ENCODE measurements around the gene C1R. TPM values are rescaled to one million over a fixed set of nuclear protein-coding genes. Genes with fewer than 3 reads are reported as not detected.

Gene C1R
- total RNA-seq, 2 experiments from 2014 or later, result 0.30 TPM; not detected in 1

GRCh38 chr12:7113389-7113871 is 21.2 kb upstream of the C1R start:
- TF ChIP-seq CTCF (conservative IDR thresholded peaks at IDR 0.05; ENCODE audit: low read length) (peak; percentile 90), EZH2phosphoT487 (IDR thresholded peaks at IDR 0.05; ENCODE audit: borderline replicate concordance, low read depth, low read length) (no peak)
- no peaks in the 10 kb centered on the region for H3K9me3 ChIP-seq (ENCODE audit: low read length)
- intact Hi-C loops (cut with micrococcal nuclease; ENCODE audit: unreplicated experiment), result loop anchor here (2.0 to 10.0 kb wide), 2 partner anchors 21 to 1669 kb away; partner anchors contain the start of gene C1R
- no peak overlapping the region for H2AFZ ChIP-seq (ENCODE audit: low read length)
- no TSS peak for BruUV-seq (replicated peaks)
- no peaks in the 10 kb centered on the region for H3K36me3 ChIP-seq (ENCODE audit: insufficient read depth, low read length)
- H3K4me2 ChIP-seq (ENCODE audit: low read length), result no peak overlapping the region
- H3K27ac ChIP-seq (ENCODE audit: low read depth, low read length, poor library complexity, severe bottlenecking), result no peak overlapping the region
- no peaks in the 10 kb centered on the region for H3K79me2 ChIP-seq (ENCODE audit: insufficient read depth, low read depth, low read length)
- no peak overlapping the region for H3K4me3 ChIP-seq (ENCODE audit: low read depth, low read length, poor library complexity, severe bottlenecking)
- H4K20me1 ChIP-seq (ENCODE audit: insufficient read depth, low read length), result no peaks in the 10 kb centered on the region
- POLR2A ChIA-PET, result interaction anchor here (0.6 to 1.0 kb wide), 3 partner anchors 170 to 718 kb away, joined by 3 to 5 read pairs (median 3); partner anchors contain the start of genes C12orf57 and RNU7-1
- peaks cover 3% of the 10 kb centered on the region for H3K4me1 ChIP-seq (ENCODE audit: insufficient read depth, low read length, poor library complexity, severe bottlenecking)
- peak; percentile 62 for DNase-seq (ENCODE audit: low spot score)
- no peaks in the 10 kb centered on the region for H3K9me2 ChIP-seq (ENCODE audit: insufficient read depth, low read length)
- CTCF ChIA-PET (ENCODE audit: unreplicated experiment), result interaction anchor here (0.6 to 0.8 kb wide), 3 partner anchors 20 to 40 kb away, joined by 3 to 4 read pairs (median 4); no protein-coding TSS in a partner anchor

GRCh38 chr12:7112041-7112440 is 19.8 kb upstream of the C1R start:
- Histone ChIP-seq H3K36me3 (ENCODE audit: insufficient read depth, low read length) (no peaks in the 10 kb centered on the region), H2AFZ (ENCODE audit: low read length) (no peak overlapping the region), H4K20me1 (ENCODE audit: insufficient read depth, low read length) (no peaks in the 10 kb centered on the region), H3K4me1 (ENCODE audit: insufficient read depth, low read length, poor library complexity, severe bottlenecking) (peaks cover 10% of the 10 kb centered on the region), H3K79me2 (ENCODE audit: insufficient read depth, low read depth, low read length) (no peaks in the 10 kb centered on the region), H3K9me2 (ENCODE audit: insufficient read depth, low read length) (no peaks in the 10 kb centered on the region), H3K27ac (ENCODE audit: low read depth, low read length, poor library complexity, severe bottlenecking) (no peak overlapping the region), H3K4me3 (ENCODE audit: low read depth, low read length, poor library complexity, severe bottlenecking) (no peak overlapping the region), H3K9me3 (ENCODE audit: low read length) (no peaks in the 10 kb centered on the region), H3K4me2 (ENCODE audit: low read length) (no peak overlapping the region)
- POLR2A ChIA-PET, result interaction anchor here (0.9 to 1.5 kb wide), 2 partner anchors 10 to 168 kb away, joined by 3 to 4 read pairs; partner anchors contain the start of genes C12orf57 and RNU7-1
- CTCF ChIA-PET (ENCODE audit: unreplicated experiment), result no interaction called here
- DNase-seq (ENCODE audit: low spot score), result no peak
- BruUV-seq (replicated peaks), result no TSS peak
- no peak for TF ChIP-seq EZH2phosphoT487 (IDR thresholded peaks at IDR 0.05; ENCODE audit: borderline replicate concordance, low read depth, low read length)
- no peak for TF ChIP-seq CTCF (conservative IDR thresholded peaks at IDR 0.05; ENCODE audit: low read length)
- intact Hi-C loops (cut with micrococcal nuclease; ENCODE audit: unreplicated experiment), result loop anchor here (2.0 to 10.0 kb wide), 2 partner anchors 19 to 1667 kb away; partner anchors contain the start of gene C1R

GRCh38 chr12:7110661-7111060 is 18.4 kb upstream of the C1R start:
- H3K79me2 ChIP-seq (ENCODE audit: insufficient read depth, low read depth, low read length), result no peaks in the 10 kb centered on the region
- no peak overlapping the region for H2AFZ ChIP-seq (ENCODE audit: low read length)
- no peaks in the 10 kb centered on the region for H4K20me1 ChIP-seq (ENCODE audit: insufficient read depth, low read length)
- peaks cover 10% of the 10 kb centered on the region for H3K4me1 ChIP-seq (ENCODE audit: insufficient read depth, low read length, poor library complexity, severe bottlenecking)
- no peak overlapping the region for H3K4me2 ChIP-seq (ENCODE audit: low read length)
- ChIA-PET CTCF (ENCODE audit: unreplicated experiment) (interaction anchor here (0.9 kb wide), 1 partner anchor 167 kb away, joined by 3 read pairs; the partner anchor contains the start of genes C12orf57 and RNU7-1), POLR2A (interaction anchor here (0.8 kb wide), 1 partner anchor 12 kb away, joined by 3 read pairs; no protein-coding TSS in a partner anchor)
- no peak overlapping the region for H3K4me3 ChIP-seq (ENCODE audit: low read depth, low read length, poor library complexity, severe bottlenecking)
- intact Hi-C loops (cut with micrococcal nuclease; ENCODE audit: unreplicated experiment), result loop anchor here (10.0 kb wide), 1 partner anchor 1666 kb away; no protein-coding TSS in a partner anchor
- H3K36me3 ChIP-seq (ENCODE audit: insufficient read depth, low read length), result no peaks in the 10 kb centered on the region
- H3K9me3 ChIP-seq (ENCODE audit: low read length), result peaks cover 13% of the 10 kb centered on the region
- BruUV-seq (replicated peaks), result no TSS peak
- no peak overlapping the region for H3K27ac ChIP-seq (ENCODE audit: low read depth, low read length, poor library complexity, severe bottlenecking)
- no peak for TF ChIP-seq EZH2phosphoT487 (IDR thresholded peaks at IDR 0.05; ENCODE audit: borderline replicate concordance, low read depth, low read length)
- TF ChIP-seq CTCF (conservative IDR thresholded peaks at IDR 0.05; ENCODE audit: low read length), result no peak
- DNase-seq (ENCODE audit: low spot score), result no peak
- no peaks in the 10 kb centered on the region for H3K9me2 ChIP-seq (ENCODE audit: insufficient read depth, low read length)
